22Rv1 (cell line): ENCODE results near the gene SMOC2.

Source experiments
- CTCF ChIP-seq: fragments of 450-650 bp; IDR thresholded peaks from 2 replicates; pipeline ENCODE4 v1.5.1; 2017; ENCODE audit warnings: mild to moderate bottlenecking
- ZFX ChIP-seq: fragments of 450-650 bp; IDR thresholded peaks from 2 replicates; pipeline ENCODE4 v1.6.1; 2017; ENCODE audit warnings: antibody characterized with exemption, borderline replicate concordance

- no peak for TF ChIP-seq CTCF
- TF ChIP-seq ZFX, result no peak
These were observed 224.0 kb downstream of the SMOC2 start for GRCh38 chr6:168664956-168665355.
